Measurements from ENCODE around the gene GFAP.
A peak's percentile ranks its signal among the peaks of the same experiment; 100 is the strongest.
"Not testable (repeated sequence)": the region's sequence is repeated elsewhere in the genome, so short reads cannot be mapped to it uniquely, and the experiment has no call there.

Gene GFAP

GRCh38 chr17:44915321-44915726, at the start of gene GFAP:
TSS of gene GFAP (minus strand) at chr17:44915500. CDS start at chr17:44915486, 14 bp downstream.
- DNase-seq = no peak

DNA sequence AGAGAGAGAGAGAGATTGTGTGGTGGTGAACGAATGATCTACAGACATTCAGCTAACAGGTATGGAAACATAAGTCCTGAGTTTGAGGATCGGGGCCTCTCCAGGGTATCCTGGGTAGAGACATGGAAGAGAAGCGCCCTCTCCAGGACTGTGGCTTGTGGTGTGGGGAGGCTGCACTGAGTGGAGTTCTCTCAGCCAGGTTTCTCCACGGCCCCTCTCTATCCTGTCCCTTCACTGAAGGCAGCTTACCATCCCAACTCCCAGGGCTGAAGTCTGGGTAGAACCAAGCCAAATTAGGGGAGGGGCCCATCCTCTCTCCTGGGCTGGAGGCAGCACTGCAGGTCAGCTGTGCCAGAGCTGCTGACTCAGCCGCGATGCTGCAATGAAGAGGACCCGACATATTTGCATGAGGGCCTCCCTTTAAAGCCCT, 46.6 kb upstream of the GFAP start:
- no peak for DNase-seq

- DNase-seq = no peak
Measured at GRCh38 chr17:44960691-44961090, 45.4 kb upstream of the GFAP start.

DNA sequence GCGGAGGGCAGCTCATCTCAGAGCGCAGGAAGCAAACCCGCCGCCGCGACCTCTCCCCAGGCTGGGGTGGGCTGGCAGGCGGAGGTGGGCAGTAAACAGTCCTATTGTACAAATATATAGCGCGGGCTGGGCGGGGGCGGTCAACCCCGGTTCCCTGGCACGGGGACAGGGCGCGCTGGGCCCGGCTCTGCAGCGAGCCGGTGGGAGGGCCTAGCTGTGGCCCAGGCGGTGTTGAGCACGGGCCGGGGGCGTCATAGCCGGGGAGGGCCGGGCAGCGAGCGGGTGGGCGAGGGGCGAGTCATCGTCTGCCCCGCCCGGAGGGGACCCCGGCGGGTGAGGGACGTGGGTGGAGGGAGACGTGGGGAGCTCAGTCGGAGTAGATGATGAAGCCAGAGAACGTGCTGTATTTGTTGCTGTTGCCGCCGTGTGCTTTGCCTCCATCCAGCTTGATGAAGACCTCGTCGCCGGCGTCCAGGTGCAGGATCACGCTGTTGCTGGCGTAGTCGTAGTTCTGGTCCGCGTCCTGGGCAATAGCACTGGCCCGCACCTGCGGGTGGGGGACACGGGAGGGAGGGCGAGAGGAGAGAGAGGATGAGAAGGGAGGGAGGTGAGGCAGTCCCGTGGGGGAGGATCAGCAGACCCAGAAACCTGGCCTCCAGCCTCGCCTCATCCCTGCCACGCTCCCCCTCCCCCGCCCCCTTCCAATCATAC, 44.7 kb upstream of the GFAP start:
- DNase-seq = no peak

DNA sequence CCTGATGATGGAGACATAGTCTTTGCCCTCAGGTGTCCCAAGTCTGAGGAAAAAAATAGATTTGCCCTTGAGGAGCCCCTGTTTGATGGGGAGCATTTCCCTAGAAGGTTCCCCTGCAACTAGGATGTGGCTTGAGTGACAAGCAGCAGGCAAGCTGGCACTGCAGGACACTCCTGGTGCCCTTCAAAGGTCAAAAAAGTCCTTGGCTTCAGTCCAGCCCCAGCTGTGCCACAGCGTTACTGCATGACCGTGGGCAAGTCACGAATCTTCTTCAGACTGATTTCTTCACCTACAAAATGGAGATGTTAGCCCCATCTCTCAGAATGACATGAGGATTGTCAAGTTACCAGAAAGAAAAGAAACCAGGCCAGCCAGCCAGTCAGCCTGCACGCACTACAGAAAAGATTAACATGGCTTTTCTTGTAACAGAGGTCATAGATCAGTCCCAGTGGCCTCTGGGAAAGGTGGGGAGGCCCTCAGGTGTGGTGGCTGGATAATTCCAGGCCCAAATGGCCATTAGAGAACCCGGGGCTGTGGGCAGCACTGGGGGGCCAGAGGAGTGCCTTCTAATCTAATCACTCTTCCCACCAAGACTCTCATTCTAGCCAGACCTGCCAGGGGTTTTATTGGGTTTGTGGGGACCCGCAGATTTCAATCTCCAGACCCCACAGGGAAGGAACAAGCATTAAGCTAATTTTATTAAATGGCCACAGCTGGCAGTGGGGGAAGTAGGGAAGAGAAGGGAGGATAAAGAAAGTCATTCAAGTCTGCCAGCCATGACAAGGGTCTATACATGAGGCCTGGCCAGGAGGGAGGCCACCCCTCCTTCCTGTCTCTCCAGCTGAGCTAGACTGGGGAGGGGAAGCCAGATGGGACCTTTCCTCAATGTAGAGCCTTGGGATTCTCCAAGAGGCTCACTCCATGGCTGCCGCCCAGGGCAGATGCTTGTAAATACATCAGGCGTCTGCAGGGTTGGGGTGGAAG, 42.0 kb upstream of the GFAP start:
- DNase-seq = no peak

GRCh38 chr17:44955674-44956425, 40.5 kb upstream of the GFAP start:
- no peak for DNase-seq

DNA sequence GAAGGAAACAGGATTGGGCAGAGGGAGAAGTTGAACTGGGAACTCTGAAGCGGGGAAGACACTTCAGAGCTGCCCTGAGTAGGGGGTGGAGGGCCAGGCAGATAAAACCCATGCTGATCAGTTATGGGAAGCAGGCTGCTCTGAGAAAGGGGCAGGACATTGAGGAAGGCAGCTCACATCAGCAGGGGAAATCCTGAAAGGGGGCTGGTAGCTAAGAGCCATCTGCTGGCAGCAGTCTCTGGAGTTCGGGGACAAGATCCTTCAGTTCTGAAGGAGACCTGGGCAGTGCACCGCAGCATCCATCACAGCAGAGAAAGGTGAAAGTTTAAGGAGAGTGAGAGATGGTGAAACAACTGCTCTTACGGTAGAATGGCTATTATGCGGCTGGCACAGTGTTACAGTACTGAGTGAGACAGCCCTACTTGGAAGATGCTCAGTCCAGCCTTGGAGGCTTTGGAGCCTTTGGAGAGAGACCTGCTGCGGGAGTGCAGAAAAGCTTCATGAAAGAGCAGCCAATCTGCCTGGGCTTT, 37.7 kb upstream of the GFAP start:
- no peak for DNase-seq

DNA sequence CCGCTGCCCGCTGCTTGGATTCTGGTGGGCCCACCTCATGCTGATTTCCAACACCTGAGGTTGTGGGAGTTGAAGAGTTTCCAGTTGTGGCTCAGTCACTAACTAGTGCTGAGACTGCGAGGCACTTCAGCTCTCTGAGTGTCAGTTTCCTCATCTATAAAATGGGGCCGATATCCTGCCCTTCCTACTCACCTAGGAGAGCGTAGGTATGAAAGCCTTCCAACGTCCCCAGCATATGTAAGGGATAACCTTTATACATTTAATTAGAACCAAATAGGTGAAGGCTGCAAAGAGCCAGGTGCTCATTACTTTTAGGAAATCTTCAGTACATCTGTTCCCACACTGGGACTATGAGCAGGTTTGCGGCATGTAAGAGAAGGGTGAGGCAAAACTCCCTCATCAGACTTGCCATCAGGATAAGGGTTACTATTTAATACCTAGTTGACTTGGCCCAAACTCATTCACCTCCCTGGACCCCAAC, 33.1 kb upstream of the GFAP start:
- DNase-seq = no peak

DNA sequence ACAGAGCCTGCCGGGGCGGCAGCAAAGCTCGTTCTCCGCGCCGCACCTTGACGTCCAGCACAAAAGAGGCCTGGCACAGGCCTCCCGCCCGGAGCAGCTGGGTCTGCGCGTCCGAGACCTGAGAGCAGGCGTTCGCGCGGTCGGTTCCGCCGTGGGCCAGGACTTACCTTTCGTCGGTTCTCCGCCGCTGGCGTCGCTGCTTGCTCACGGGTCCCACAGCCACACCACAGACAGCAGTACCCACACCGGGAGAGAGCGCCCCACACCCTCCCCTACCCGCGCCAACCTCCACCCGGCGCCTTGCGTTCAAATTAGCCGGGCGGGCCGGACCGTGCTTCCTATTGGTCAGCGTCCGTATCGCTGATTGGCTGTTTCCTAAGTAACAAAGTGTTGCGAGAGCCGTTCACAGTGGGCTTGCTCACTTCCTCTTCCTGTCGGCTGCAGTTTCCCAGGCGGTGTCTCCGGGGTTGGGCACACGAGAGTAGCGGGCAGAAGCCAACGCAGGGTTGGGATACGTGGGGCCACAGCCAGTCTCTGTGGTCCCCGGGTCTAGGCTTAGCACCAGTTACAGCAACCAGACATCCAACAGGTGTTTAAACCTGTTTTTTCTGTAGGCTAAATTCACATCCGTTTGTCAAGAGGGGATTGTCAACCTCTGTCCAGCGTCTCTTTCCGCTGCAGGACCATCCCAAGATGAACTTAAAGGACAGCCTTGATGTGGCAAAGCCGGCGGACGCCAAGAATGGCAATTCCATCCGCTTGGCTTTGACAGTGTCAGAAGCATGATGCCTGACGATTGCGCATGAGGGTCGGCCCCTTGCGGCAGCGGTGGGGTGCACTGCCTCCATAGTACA, 32.4 kb upstream of the GFAP start, which contains the start of gene KIF18B:
Gene KIF18B, minus strand, starts transcription at position 313 of the 854 bp plus-strand sequence. CDS start 11,429 bp downstream, outside the sequence.
- DNase-seq = peak; percentile 90

DNA sequence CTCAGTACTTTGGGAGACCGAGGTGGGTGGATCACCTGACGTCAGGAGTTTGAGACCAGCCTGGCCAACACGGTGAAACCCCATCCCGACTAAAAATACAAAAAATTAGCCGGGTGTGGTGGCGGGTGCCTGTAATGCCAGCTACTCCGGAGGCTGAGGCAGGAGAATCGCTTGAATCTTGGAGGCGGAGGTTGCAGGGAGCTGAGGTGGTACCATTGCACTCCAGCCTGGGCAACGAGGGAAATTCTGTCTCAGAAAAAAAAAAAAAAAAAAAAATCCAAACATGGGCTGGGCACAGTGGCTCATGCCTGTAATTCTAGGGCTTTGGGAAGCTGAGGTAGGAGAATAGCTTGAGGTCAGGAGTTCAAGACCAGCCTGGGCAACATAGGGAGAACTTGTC, 30.4 kb upstream of the GFAP start:
- not testable (repeated sequence) for DNase-seq

- DNase-seq = no peak
Measured at GRCh38 chr17:44942456-44942855, 27.2 kb upstream of the GFAP start.

- no peak for DNase-seq
Measured at GRCh38 chr17:44941712-44942331, 26.5 kb upstream of the GFAP start.

DNA sequence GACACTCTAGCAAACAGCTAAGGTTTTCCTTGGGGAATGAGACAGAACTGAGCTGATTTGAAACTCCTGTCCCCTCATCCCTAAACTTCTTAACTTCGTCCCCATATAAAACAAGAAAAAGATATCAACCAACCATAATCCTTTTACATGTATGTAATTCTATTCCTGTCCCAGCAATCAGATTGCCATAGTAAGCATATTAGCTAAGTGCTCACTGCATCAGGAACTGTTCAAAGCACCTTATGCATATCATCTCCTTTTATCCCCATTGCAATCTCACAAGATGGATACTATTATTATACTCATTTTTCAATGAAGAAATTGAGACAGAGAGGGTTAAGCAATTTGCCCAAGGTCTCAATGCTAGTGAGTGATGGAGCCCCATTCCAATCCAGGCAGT, 25.5 kb upstream of the GFAP start:
- no peak for DNase-seq

DNA sequence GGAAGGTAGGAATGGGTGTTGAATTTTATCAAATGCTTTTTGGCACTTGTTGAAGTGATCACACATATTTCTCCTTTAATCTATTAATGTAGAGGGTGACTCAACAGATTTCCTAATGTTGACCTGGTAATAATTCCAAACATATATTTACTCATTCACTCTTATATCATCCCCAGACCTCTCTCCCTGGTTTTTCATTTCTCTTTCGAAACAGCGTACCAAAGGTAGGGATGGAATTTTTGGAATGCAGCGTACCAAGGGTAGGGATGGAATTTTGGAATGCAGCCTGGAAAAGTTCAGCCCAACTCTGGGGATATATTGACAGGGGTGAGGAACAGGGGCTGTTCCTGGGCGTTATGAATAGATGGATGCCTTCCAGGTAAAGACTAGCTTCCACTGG, 25.0 kb upstream of the GFAP start:
- no peak for DNase-seq

- no peak for DNase-seq
Measured at GRCh38 chr17:44935116-44935515, 19.8 kb upstream of the GFAP start.

GRCh38 chr17:44934745-44935105, 19.4 kb upstream of the GFAP start:
- DNase-seq = no peak

DNA sequence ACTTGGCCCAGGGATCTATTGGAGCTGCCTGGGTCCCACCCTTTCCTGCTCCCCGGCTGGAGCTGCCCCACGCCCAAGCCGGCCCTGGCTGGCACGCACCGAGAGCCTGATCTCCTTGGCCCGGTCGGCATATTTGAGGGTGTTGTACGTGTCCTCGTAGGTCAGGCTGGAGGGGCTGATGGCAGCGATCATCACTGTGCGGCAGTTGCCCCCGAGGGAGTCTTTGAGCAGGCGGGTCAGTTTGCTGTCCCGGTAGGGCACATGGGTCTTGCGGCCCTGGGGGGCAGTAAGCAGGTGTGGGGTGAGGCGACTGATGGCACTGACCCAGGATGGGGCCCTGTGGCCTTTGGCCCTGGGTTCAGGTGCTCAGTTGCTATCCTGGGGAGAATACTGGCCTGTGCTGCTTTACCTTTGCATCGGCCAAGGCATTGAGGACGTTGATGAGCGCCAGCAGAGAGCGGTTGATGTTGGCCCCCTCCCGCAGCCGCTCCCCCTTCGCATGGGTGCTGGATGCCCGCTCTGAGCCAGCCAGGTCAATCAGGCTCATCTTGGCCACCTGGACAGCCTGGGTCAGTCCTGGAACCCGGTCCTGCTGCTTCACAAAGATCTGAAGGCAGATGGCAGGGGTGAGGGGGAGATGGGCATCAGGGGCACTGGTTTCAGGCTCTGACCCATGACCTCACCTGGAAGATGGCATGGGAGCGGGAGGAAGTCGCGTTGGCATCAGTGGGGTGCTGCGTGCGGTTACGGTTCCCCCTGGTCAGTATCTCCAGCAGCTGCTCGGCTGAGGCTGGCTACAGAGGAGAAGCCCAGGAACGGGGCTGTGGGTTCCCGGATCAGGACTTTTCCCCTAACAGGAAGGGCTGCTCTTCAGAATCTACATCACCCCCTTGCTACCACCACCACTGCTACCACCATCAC, 18.8 kb upstream of the GFAP start:
- DNase-seq = no peak

- no peak for DNase-seq
Measured at GRCh38 chr17:44932787-44933097, 17.4 kb upstream of the GFAP start.

DNA sequence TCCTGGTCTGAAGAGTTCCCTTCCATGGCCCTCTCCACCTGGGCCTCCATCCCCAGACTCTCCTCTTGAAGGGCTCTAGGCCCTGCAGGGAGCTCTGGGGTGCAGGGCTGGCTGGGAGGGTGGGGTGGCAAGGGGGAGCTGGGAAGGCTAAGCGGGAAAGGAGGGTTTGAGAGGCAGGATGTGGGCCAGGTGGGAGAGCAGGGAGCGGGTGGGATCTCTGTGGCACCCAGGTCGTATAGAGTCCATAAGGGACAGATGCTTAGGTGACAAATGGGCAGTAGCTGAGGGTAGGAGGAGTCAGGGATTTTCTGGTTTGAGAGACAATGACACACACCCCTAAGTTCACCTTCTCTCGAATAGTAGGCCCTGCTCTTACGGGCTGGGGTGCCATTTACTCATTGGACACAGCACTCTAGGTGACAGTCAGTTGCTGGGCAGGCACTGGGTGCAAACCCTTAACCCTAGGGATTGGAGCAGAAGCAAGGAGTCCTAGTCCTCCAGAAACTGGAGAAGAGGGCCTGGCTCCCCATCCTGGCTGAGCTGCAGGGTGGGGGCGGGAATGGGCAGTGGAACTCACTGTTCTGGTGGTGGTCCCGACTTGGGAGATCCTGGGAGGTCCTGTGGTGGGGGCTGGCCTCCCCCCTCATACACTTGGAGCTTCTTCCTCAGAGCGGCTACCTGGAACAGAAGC, 16.9 kb upstream of the GFAP start:
- no peak for DNase-seq

DNA sequence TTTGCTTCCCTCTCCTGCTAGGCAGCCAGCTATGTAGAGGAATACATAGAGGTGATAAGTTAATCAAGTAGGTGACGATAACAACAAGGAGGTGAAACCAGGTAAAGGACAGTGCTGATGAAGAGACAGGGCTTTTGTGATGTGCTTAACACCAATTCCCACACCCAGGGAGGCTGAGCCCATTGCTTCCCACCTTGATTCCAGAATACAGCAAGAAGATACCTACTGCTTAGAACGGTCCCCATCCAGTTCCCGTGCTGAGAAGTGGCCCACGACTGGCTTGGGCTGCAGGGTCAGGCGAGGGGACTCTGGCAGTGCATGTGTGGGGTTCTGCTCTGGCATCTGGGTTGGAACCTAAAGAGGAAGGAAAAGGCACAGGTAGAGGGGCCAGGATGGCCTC, 16.1 kb upstream of the GFAP start:
- no peak for DNase-seq
